Measurements from ENCODE around the gene YIPF2.

The YIPF2 gene

DNA sequence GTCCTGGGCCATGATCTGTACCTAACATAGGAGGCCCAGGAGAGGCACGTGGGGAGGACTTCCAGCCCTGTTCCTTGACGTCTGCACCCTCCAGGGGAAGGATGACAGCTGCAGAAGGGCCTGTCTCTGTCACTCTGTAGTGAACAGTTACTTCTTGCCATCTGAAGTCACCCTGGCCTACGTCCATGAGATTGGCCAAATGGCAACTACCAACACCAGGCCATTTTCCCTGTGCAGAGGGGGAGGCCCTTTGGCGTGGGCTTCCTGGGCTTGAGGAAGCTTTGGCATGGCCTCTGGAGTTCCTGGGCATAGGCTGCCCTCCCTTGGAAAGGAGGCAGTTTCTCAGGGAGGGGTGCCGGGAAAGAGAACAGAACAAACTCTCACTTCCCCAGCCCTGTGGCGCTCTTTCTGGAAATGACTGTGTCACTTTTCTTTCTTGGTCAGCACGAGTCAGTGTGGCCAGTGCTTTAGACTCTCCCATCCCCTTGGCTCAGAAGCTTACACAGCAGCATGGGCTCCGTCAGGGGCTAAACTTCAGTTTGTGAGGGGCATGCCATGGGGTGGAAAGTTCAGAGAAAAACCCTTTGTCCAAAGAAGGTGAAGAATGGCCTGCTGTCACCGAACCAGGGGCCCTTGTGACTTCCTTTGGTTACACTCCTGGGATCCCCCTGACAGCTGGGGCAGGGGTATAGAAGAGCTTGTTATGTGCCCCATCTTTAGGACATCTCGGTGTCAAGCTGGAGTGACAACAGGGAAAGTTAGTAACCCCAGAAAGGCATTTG is 51.8 kb downstream of the YIPF2 start:
- DNase-seq (ENCODE audit: low read depth): peak; percentile 45

DNA sequence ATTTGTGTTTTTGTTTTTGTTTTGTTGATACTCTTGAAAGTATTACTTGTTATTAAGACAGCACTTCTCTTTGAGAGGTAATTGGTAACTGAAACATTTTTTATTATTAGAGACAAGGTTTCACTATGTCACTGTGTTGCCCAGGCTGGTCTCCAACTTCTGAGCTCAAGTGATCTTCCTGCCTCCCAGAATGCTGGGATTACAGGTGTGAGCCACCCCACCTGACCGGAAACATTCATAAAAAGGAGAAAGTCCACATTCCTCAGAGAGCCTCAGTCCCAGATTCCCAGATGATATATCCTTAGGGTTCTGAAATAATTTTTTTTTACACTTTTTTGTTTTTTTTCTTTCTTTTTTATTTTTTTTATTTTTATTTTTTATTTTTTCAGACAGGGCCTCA is 54.4 kb downstream of the YIPF2 start:
- DNase-seq (ENCODE audit: low read depth): no peak

DNA sequence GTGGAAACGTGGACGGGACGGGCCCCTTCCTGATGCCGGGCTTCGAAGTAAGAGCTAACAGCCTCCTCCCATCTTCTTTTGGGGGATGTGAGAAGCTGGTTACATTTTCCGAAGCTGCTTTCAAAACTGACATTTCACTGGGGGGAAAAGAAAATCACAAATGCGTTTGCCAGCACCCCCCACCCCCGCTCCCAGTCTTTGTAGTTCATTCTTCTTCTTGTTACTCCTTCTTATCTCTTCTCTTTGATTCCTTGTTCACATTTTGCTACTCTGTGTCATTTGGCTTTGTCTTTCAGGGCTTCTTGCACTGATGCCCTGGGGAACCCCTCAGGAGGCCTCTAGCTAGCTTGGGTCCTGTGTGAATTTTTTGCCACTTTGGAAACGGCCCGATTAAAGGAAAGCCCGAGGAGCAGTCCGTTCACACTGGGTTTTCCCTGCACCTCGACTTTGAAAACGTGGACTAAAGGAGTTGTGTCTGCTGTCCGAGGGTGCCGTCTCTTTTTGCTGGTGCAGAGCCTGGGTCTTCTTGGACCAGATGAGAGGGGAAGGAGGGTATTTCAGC is 55.8 kb downstream of the YIPF2 start:
- DNase-seq (ENCODE audit: low read depth): peak; percentile 26
